Uterus (tissue), 4 donors: Measurements from ENCODE around the gene BNIP1. TPM values are rescaled to one million over a fixed set of nuclear protein-coding genes. Genes with fewer than 3 reads are reported as not detected.

Experiments
- DNase-seq, 2 donors: peaks; one replicate each; pipeline ENCODE4 v3.0.0-alpha.2; 2019 to 2020
- H3K27ac ChIP-seq, 2 donors: fragments of 200-600 bp; sonication (generic); 1 replicate in 1 of 2; 2 replicates in 1 of 2; pipeline ENCODE4 v1.5.1; 2016 to 2018
- H3K27me3 ChIP-seq, 2 donors: fragments of 200-600 bp; sonication (generic); one replicate each; pipeline ENCODE4 v1.5.1; 2018 to 2019; ENCODE audit warnings: control low read depth in 1 of 2
- H3K36me3 ChIP-seq, 2 donors: fragments of 200-600 bp; sonication (generic); one replicate each; pipeline ENCODE4 v1.5.1; 2019; ENCODE audit warnings: control low read depth in 1 of 2
- H3K4me1 ChIP-seq, 2 donors: fragments of 200-600 bp; sonication (generic); one replicate each; pipeline ENCODE4 v1.5.1; 2018 to 2019; ENCODE audit warnings: control low read depth in 1 of 2
- H3K4me3 ChIP-seq, 2 donors: fragments of 200-600 bp; sonication (generic); 1 replicate in 1 of 2; 2 replicates in 1 of 2; pipeline ENCODE4 v1.5.1; 2018 to 2019; ENCODE audit warnings: mild to moderate bottlenecking in 1 of 2
- H3K9me3 ChIP-seq, 2 donors: fragments of 200-600 bp; sonication (generic); one replicate each; pipeline ENCODE4 v1.5.1; 2019; ENCODE audit warnings: control low read depth in 1 of 2
- POLR2A ChIP-seq, 2 donors: fragments of 450-650 bp; IDR thresholded peaks; one replicate each; pipeline ENCODE4 v1.6.1; 2016; ENCODE audit warnings: antibody characterized with exemption in 2 of 2, mild to moderate bottlenecking in 1 of 2, moderate library complexity in 1 of 2
- intact Hi-C: fragments of 100-400 bp; cut with DNase I; formaldehyde crosslinking; loops from one replicate; pipeline ENCODE4 v1.15.1; 2023; ENCODE audit warnings: low total_unique reads
- total RNA-seq, 4 donors: library from RNA; depleted of rRNA in 3 of 4; stranded (reverse); fragments of >200 nt in 3 of 4; gene quantifications; one replicate each; pipeline versions ENCODE4 v1.1.0 to v1.2.4, GENCODE V29; 2014 to 2023
- TF ChIP-seq, protein P1 (sequence below), 4 experiments: fragments of 200-600 bp in 2 of 4; fragments of 450-650 bp in 2 of 4; sonication (generic) in 2 of 4; IDR thresholded peaks; one replicate each; pipeline ENCODE4 v1.5.1; 2016 to 2019; ENCODE audit warnings: antibody characterized with exemption in 4 of 4, mild to moderate bottlenecking in 2 of 4, moderate library complexity in 1 of 4
- donor health status: DM: yes; HTN: yes; CAD: no.

The BNIP1 gene
- total RNA-seq, 4 donors from 2014 or later: 9.8 to 23.9 (median 12.0) TPM; not detected in 1

GRCh38 chr5:173180331-173180730 is 36.0 kb downstream of the BNIP1 start:
- Histone ChIP-seq H3K27ac (no peak overlapping the region), H3K27me3 (no peaks in the 10 kb centered on the region), H3K4me3 (no peak overlapping the region), H3K36me3 (no peaks in the 10 kb centered on the region), H3K9me3 (no peaks in the 10 kb centered on the region), H3K4me1 (no peaks in the 10 kb centered on the region)
- intact Hi-C loops: no loop called here
- no peak for TF ChIP-seq POLR2A (IDR thresholded peaks at IDR 0.05)
- TF ChIP-seq, protein P1, sequence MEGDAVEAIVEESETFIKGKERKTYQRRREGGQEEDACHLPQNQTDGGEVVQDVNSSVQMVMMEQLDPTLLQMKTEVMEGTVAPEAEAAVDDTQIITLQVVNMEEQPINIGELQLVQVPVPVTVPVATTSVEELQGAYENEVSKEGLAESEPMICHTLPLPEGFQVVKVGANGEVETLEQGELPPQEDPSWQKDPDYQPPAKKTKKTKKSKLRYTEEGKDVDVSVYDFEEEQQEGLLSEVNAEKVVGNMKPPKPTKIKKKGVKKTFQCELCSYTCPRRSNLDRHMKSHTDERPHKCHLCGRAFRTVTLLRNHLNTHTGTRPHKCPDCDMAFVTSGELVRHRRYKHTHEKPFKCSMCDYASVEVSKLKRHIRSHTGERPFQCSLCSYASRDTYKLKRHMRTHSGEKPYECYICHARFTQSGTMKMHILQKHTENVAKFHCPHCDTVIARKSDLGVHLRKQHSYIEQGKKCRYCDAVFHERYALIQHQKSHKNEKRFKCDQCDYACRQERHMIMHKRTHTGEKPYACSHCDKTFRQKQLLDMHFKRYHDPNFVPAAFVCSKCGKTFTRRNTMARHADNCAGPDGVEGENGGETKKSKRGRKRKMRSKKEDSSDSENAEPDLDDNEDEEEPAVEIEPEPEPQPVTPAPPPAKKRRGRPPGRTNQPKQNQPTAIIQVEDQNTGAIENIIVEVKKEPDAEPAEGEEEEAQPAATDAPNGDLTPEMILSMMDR (IDR thresholded peaks at IDR 0.05): no peak
- DNase-seq: no peak

- intact Hi-C loops: no loop called here
- no peaks in the 10 kb centered on the region for H3K4me1 ChIP-seq
- no peaks in the 10 kb centered on the region for H3K27me3 ChIP-seq
- no peak for DNase-seq
- H3K27ac ChIP-seq: no peak overlapping the region
- no peaks in the 10 kb centered on the region for H3K36me3 ChIP-seq
- TF ChIP-seq POLR2A (IDR thresholded peaks at IDR 0.05): no peak
- TF ChIP-seq, protein P1 (IDR thresholded peaks at IDR 0.05): no peak
- no peak overlapping the region for H3K4me3 ChIP-seq
- H3K9me3 ChIP-seq: no peaks in the 10 kb centered on the region
These were observed 42.9 kb downstream of the BNIP1 start for GRCh38 chr5:173187054-173187743.

DNA sequence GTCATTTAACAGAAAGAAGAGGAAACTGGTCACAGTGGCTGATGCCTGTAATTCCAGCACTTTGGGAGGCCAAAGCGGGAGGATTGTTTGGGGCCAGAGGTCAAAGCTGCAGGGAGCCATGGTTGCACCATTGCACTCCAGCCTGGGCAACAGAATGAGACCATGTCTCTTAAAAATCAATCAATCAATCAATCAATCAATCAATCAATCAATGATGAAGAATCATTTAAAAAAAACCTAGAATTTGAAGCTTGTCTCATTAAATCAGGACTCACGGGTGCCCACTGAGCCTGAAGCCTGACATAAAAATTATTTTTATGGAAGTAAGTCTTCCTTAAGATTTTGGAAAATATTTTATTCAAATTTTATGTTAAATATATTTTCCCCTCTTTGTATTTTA is 43.9 kb downstream of the BNIP1 start:
- intact Hi-C loops: no loop called here
- H3K27ac ChIP-seq: no peak overlapping the region

DNA sequence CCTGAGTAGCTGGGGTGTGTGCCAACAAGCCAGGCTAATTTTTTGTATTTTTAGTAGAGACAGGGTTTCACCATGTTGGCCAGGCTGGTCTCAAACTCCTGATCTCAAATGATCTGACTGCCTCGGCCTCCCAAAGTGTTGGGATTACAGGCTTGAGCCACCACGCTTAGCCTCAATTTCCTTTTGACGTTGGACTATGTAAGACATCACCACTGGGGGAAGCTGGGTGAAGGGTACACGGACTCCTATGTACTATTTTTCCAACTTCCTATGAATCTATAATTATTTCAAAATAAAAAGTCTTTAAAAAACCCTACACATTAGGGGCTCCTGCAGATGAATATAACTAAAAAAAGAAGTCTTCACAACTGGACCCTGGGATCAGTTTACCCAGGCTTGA is 46.7 kb downstream of the BNIP1 start:
- H3K27me3 ChIP-seq: no peaks in the 10 kb centered on the region
- no peaks in the 10 kb centered on the region for H3K4me1 ChIP-seq
- H3K36me3 ChIP-seq: no peaks in the 10 kb centered on the region
- no peak for TF ChIP-seq POLR2A (IDR thresholded peaks at IDR 0.05)
- TF ChIP-seq, protein P1 (IDR thresholded peaks at IDR 0.05): no peak
- no peak for DNase-seq
- H3K9me3 ChIP-seq: no peaks in the 10 kb centered on the region
- no peak overlapping the region for H3K27ac ChIP-seq
- no peak overlapping the region for H3K4me3 ChIP-seq
- intact Hi-C loops: no loop called here

More for the DNA sequence above, 43.9 kb downstream of the BNIP1 start:
- no peaks in the 10 kb centered on the region for H3K27me3 ChIP-seq
- no peak overlapping the region for H3K4me3 ChIP-seq
- H3K36me3 ChIP-seq: no peaks in the 10 kb centered on the region
- no peaks in the 10 kb centered on the region for H3K4me1 ChIP-seq
- H3K9me3 ChIP-seq: no peaks in the 10 kb centered on the region
- DNase-seq: no peak
- TF ChIP-seq, protein P1 (IDR thresholded peaks at IDR 0.05): no peak
- no peak for TF ChIP-seq POLR2A (IDR thresholded peaks at IDR 0.05)

- Histone ChIP-seq H3K27ac (no peak overlapping the region), H3K4me1 (no peaks in the 10 kb centered on the region), H3K9me3 (no peaks in the 10 kb centered on the region), H3K4me3 (no peak overlapping the region), H3K36me3 (no peaks in the 10 kb centered on the region), H3K27me3 (no peaks in the 10 kb centered on the region)
- intact Hi-C loops: no loop called here
- TF ChIP-seq, protein P1 (IDR thresholded peaks at IDR 0.05): no peak
- no peak for TF ChIP-seq POLR2A (IDR thresholded peaks at IDR 0.05)
- no peak for DNase-seq
These were observed 47.2 kb downstream of the BNIP1 start for GRCh38 chr5:173191561-173191960.
